ENCODE measurements around the gene ABHD8.

GRCh38 chr19:17321655-17322489, 18.6 kb upstream of the ABHD8 start:
- TF ChIP-seq YY1 (IDR thresholded peaks at IDR 0.05; ENCODE audit: insufficient read depth, insufficient read length) (no peak), ZNF274 (IDR thresholded peaks at IDR 0.05; ENCODE audit: low read depth, low read length) (no peak), SUZ12 (IDR thresholded peaks at IDR 0.05; ENCODE audit: extremely low read depth, insufficient read depth, insufficient read length) (no peak)
